ENCODE results near the gene B3GALNT2.

Gene B3GALNT2

GRCh38 chr1:235450886-235451483, 53.3 kb downstream of the B3GALNT2 start:
- no peak for DNase-seq

DNA sequence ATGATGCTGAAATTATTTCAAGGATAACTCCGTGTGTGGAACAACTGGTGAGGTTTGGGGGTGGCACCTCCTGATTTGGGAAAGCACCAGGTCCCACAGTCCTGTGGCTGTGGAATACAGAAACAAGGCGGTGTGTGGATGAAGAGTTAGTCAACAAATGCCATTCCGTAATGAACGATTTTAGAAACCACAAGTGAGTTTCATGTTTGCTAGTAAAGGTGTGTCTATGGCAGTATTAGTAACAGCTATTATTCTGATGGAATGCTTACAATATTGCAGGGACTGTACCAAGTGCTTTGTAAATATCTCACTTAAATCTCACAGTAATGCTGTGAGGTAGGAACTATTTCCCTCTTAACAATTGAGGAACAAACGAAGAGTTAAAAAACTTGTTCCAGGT, 53.8 kb downstream of the B3GALNT2 start:
- no peak for DNase-seq

DNA sequence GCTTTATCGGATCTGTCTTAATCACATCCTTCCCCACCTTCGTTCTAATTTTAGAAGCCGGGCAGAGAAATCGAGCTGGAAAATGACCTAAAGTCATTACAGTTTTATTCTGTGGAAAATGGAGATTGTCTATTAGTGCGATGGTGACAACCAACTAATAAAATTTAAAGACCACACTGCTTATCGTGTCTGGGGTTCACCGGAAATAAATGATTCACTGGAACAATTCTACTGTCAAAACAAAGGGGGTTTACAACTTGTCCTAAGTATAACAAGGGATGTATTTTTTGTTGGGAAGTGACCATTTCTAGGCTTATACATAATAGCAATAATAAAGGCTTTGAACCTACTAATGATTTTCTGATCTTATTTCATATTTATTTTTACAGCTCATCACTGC, 55.6 kb downstream of the B3GALNT2 start:
- no peak for DNase-seq

GRCh38 chr1:235442788-235443429, 61.3 kb downstream of the B3GALNT2 start:
- no peak for DNase-seq

DNA sequence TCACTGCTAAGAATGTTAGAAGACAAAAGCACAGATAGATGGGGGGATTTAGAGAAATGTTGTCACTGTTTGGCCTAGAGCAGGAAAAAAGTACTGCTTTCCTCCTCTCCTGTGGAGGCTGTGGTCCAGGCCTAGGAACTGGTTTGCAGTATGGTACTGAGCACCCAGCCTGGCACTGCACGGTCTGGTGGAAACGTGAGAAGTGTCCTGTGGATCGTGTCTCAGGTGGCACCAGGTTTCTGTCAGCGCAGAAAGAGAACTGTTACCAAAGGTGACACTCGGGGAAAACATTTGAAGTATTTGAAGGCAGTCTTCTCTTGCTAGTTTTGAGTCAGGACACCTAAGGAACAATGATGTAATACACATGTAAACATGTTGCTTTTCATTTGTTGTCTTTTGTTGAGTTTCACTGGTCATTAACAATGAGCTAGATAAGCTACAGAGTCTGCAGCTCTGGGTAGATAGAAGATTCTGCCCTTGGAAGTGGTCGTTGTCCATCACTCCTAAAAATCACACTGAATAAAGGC, 63.0 kb downstream of the B3GALNT2 start:
- DNase-seq = no peak

GRCh38 chr1:235434001-235434400, 70.3 kb downstream of the B3GALNT2 start:
- no peak for DNase-seq

DNA sequence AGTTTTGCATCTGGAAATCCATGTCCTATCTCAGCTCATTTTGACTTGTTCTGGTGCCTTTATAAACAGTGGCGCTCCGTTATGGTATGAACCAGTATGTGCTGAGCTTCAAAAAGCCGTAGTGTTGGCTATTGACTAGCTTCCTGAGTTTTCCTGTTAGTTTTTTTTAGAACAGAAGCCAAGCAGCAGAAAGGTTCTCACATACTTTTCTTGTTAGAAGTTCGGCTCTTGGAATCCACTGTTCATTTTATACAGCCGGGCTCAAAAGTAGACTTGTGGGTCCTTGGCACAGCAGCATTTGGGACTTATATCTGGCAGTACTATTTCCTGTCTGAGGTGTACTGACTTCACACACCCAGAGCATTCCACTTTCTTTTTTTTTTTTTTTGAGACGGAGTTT, 73.3 kb downstream of the B3GALNT2 start:
- DNase-seq = no peak

- no peak for DNase-seq
These were observed 75.1 kb downstream of the B3GALNT2 start for GRCh38 chr1:235429143-235429542.

GRCh38 chr1:235427447-235427846, 76.8 kb downstream of the B3GALNT2 start:
- no peak for DNase-seq

- DNase-seq = no peak
These were observed 77.6 kb downstream of the B3GALNT2 start for GRCh38 chr1:235426680-235427079.

GRCh38 chr1:235426143-235426542, 78.1 kb downstream of the B3GALNT2 start:
- DNase-seq = no peak

GRCh38 chr1:235425357-235425756, 78.9 kb downstream of the B3GALNT2 start:
- no peak for DNase-seq

DNA sequence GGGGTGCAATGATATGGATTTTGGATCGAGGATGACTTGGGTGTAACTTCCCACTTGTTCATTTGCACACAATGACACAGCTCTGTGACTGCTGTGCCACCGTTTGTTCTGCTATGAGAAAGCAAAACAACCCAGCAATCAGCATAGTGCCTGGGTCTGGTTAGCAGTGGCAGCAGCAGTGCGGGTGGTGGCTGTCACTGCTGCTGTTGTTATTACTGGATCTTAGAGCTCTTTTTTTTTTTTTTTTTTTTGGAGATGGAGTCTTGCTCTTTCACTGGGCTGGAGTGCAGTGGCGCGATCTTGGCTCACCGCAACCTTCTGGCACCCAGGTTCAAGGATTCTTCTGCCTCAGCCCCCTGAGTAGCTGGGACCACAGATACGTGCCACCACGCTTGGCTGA, 80.2 kb downstream of the B3GALNT2 start:
- DNase-seq = no peak

DNA sequence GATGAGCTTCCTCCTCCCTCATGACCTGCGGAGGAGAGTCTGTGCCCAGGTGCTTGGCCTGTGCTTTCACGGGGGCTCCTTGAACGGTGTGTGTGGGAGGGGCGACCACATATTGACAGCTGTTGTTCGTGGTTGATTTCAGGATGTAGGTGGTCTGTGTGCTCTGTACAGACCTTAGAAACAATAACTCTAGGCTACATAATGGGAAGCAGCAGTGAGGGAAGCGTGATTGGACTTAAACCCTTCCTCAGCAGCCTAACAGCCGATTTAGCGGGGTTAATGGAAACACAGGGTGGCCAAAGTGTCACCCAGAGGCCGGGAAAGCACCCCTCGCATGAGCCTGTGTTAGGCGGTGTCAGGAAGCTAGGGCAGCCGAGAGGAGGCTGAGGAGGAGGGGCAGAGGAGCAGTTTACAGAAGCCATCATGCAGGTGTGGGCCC, 81.0 kb downstream of the B3GALNT2 start:
- peak; percentile 37 to 50 for DNase-seq

- DNase-seq = no peak
These were observed 82.5 kb downstream of the B3GALNT2 start for GRCh38 chr1:235421751-235422150.

- DNase-seq = peak; percentile 74 to 78
These were observed 87.1 kb downstream of the B3GALNT2 start for GRCh38 chr1:235417086-235417697.

DNA sequence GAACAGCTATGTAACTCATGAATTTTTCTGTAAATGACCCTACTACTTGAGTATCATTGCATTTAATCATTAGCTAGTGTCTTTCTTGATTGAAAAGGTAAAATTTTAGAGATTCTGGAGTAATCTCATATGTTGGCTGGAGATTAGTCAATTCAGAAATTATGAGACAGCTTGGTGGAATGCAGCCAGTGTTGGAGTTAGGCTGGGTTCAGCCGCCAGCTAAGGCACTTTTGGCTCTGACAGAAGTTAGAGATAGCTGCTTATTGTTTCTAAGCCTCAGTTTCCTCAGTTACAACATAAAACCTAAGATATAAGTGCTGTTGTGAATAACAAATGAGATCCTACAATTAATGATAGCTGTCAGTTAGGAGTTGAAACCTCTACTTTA, 87.6 kb downstream of the B3GALNT2 start:
- no peak for DNase-seq

GRCh38 chr1:235415008-235415904, 89.0 kb downstream of the B3GALNT2 start:
- DNase-seq = peak; percentile 82 to 87

- DNase-seq = no peak
These were observed 92.5 kb downstream of the B3GALNT2 start for GRCh38 chr1:235411489-235412486.

- DNase-seq = no peak
These were observed 93.8 kb downstream of the B3GALNT2 start for GRCh38 chr1:235410467-235410866.

- DNase-seq = no peak
These were observed 95.0 kb downstream of the B3GALNT2 start for GRCh38 chr1:235409042-235409820.
